RPMI7951 (cell line): Measurements from ENCODE around the gene SSH2. TPM values are rescaled to one million over a fixed set of nuclear protein-coding genes. Genes with fewer than 3 reads are reported as not detected.
"Not testable (repeated sequence)": the region's sequence is repeated elsewhere in the genome, so short reads cannot be mapped to it uniquely, and the experiment has no call there.

Experiments used
- DNase-seq: peaks from one replicate; pipeline ENCODE4 v3.0.0-alpha.2; 2012; ENCODE audit warnings: low read depth
- total RNA-seq: library from RNA; depleted of rRNA; stranded (reverse); fragments of >200 nt; shearing (Covaris generic); gene quantifications from 2 replicates; pipeline ENCODE4 v1.2.3, GENCODE V29; 2014

The SSH2 gene
- total RNA-seq, 1 experiment from 2014 or later = 8.7 TPM

GRCh38 chr17:29711588-29712385 is 218.2 kb downstream of the SSH2 start:
- no peak for DNase-seq

DNA sequence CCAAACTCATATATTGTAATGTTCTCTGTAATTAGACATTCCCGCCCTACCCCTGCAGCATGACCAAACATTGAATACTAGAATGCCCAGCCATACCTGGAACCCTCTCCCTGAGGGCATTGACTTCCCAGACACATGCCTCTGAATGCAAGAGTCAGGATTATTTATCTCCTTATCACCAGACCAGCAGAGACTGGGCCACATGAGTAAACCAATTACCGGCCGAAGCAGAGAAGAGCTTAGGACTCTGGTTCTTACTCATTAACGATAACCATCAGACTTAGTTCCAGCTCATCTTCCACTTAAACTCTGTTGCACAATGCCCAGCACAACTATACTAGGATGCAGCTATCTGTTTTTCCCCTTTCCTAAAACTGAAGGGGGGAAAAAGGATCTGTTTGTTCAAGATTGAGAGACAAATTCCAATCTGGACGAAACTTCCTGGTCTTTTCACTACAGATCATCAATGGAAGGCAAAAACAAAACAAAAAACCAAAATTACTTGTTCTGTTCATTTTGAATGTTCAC is 219.1 kb downstream of the SSH2 start:
- peak; percentile 86 for DNase-seq

DNA sequence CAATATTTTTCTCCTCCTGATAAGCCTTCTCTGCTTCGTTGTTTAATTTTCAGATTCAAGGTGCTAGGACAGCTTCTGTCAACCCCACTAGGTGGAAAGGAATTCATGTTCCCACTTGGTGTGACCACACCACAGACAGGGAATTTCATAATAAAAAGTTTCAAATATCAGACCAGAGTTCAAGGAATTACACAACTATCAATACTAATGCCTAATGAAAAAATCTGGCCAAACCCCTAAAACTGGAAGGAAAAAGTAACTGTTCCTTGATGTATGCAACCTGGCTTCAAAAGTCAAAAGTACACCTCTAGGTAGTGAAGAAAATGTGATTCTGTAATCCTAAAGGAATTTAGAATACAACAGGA is 219.5 kb downstream of the SSH2 start:
- DNase-seq = no peak

DNA sequence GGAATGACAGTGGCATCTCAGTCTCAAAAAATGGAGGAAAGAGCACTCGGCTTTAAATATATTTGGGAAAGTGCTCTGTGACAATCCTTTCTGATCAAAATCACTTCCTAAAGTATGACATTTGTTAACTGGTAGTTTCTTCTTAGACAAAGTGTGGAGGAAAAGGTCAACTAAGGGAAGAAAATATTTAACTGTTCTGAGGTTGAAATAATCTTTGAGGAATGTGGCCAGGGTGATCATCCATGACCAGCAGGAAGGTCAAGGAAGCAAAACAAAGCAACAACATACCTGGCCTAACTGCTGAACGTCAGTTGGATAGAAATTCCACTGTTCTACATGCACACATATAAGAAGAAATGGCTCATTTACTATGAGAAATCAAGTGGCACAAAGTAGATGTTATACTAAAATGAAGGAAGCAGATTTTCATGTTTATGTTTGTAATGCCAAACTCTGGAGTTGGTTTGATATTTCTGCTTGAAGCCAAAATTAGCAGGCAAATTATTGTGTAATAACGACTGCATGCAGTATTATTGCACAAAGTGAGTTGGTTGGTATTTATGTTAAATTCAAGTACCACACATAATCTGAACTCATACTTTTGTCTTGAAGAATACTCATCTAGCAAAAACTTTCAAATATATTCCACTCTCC is 220.0 kb downstream of the SSH2 start:
- DNase-seq = no peak

DNA sequence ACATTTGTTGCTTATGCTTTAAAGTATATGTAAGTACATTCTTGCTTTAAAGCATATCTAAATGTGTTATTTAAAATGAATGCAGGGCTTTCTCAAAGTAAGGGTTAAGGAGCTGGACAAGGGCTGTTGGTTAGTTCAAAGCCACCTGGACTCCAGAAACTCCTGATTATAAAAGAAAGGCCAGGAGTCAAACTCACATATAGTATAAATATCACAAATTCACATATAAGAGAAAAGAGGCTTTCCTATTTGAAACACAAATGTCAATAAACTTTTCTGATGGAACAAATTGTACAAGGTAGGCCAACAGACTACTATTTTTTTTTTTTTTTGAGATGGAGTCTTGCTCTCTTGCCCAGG is 222.8 kb downstream of the SSH2 start:
- DNase-seq = no peak

DNA sequence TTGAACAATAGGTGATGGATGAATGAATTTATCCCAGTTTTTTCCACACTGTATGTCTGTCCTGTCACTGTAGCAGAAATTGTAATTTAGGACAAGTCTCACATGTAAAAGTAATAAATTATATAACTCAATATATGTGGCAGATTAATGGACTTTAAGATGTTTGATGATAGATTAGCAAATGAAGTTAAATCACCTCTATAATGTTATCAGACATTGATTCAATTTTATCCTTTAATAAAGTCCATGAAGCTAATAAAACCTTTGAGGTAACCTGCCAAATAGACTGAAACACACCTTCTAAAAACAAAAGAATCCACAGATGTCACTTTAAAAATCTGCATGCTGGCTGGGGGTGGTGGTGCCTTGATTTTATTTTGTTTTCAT is 224.0 kb downstream of the SSH2 start:
- DNase-seq = no peak

DNA sequence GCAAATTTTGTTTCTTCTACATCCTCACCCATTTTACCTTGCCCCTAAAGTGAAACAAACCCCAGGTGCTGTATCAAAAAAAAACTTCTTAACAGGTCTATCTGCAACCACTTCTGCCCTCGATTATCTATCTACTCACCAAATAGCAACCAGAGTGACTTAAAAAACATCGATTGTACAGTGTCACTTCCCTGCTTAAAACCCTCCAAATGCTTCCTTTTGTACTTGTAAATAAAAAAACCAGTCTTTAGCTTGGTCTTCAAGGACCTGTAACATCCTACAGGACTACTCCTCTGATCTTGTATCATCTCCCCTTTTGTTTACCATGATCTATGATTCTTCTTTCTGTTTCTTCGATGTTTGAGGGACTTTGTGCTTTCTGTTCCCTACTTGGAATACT is 224.6 kb downstream of the SSH2 start:
- no peak for DNase-seq

GRCh38 chr17:29699283-29699682 is 230.7 kb downstream of the SSH2 start:
- no peak for DNase-seq

DNA sequence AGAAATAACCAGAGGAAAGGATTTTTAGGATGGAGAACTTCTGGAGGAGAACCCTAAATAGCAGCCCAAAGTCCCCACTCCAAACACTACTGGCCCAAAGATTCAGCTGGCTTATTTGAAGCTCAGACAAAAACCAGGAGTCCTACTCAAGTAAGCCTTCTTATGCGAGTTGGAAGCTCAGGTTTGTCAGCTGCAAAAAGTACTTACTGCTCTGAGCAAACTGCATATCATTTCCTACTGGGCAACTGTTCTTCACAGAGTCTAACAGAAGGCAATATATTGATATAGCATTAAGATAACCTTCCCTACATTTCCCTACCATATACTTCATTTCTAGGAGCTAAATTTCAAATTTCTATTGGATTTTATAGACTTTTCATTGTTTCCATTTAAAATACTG is 231.2 kb downstream of the SSH2 start:
- no peak for DNase-seq

GRCh38 chr17:29698019-29698777 is 231.8 kb downstream of the SSH2 start:
- DNase-seq = no peak

GRCh38 chr17:29697371-29697770 is 232.7 kb downstream of the SSH2 start:
- no peak for DNase-seq

DNA sequence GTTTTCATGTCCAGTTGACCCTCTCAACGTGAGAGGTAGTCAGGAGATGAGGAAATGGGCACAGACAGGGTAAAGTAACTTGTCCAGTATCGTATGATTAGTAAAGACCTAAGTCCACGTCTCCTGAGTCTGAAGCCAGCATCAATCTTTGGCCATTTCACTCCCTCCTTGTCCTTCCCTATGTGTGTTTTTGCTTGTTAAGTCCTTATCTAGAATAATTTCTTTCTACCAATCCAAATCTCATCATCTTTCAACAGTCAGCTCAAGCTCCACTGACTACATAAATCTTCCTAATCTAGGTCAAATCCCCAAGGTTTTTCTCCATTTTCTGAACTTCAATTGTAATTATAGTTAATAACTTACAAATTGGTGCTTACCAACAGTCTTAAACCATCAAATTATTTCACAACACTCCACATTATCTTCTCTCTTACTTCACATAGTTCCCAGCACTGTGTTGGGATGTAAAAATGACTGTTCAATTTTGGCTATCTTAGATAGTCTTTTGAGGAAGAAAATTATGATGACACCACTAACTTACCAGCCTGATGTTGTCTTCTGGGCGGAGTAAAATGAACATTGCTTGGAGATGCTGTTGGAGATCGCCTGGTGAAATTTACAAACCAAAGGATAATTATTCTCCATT is 235.0 kb downstream of the SSH2 start:
- DNase-seq = no peak

- no peak for DNase-seq
Observed at GRCh38 chr17:29693751-29694150, 236.3 kb downstream of the SSH2 start.

DNA sequence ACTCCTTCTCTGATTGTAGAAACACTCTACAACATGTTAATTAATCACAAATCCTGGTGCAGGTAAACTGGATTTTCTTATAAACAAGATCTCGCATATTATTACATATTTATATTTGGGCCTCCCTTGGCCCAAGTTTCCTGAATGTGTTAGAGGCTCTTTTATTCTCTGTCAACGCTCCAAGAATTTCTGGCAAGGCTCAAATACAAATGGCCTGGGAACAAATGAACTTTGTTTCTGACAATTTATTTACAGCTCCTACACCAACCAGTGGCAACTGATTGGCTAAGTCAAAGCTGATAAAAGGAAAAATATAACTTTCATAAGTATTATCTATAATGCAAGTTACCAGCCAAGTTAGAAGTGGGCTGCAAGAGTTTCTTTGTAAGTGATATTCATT is 242.4 kb downstream of the SSH2 start:
- no peak for DNase-seq

DNA sequence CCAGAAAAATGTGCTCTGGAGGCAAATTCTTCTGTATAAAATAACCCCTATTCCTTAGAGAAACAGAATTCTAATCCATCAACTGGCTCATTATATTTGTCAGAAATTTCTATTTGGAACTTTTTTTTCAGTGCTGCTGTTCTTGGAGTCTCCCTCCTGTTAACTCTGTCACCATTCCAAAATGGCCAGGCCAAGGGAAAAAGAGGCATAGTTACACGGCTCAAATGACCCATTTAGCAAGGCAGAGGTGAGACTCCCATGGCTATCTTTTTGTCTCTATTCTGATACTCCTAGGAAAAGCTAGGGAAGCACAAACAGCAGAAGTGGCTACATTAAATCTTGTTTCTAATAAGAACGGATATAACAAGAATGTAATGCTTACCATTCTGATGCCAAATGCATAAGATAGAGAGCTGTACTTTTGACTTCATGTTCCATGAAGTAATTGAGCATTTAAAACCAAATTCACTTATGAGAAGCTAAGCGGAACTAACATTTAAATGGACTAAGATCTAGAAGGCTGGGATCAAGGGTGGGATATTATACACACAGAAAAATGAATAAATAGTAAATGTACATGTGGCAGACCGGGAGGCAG is 242.9 kb downstream of the SSH2 start:
- DNase-seq = no peak

DNA sequence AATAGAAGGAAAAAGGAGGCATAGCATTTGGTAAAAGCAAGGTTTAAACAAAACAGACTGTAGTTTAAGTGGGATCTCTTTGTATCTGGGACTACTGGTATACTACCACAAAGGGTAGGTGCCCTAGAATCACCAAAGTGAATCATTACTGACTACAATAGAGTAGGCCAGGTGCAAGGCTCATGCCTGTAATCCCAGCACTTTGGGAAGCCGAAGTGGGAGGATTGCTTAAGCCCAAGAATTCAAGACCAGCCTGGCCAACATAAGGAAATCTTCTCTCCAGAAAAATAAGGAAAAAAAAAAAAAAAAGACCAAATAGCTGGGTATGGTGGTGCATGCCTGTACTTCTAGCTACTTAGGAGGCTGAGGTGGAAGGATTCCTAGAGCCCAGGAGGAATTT is 246.5 kb downstream of the SSH2 start:
- no peak for DNase-seq

- peak; percentile 73 for DNase-seq
Observed at GRCh38 chr17:29682987-29683386, 247.0 kb downstream of the SSH2 start.

GRCh38 chr17:29682054-29682453 is 248.0 kb downstream of the SSH2 start:
- no peak for DNase-seq

DNA sequence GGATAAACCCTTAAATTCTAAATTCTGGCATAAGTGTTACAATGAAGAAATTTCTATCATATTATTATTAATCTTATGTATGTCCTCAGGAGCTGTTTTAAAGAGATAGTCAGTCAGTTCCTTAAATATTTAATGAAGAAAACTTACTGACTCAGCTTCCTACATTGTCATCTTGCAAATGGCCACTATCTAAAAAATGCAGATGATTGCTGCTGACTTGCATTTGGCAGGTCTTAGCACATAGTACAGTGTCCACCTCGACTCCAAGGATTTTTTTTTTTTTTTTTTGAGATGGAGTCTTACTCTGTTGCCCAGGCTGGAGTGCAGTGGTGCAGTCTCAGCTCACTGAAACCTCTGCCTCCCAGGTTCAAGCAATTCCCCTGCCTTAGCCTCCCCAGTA is 252.2 kb downstream of the SSH2 start:
- DNase-seq = no peak

DNA sequence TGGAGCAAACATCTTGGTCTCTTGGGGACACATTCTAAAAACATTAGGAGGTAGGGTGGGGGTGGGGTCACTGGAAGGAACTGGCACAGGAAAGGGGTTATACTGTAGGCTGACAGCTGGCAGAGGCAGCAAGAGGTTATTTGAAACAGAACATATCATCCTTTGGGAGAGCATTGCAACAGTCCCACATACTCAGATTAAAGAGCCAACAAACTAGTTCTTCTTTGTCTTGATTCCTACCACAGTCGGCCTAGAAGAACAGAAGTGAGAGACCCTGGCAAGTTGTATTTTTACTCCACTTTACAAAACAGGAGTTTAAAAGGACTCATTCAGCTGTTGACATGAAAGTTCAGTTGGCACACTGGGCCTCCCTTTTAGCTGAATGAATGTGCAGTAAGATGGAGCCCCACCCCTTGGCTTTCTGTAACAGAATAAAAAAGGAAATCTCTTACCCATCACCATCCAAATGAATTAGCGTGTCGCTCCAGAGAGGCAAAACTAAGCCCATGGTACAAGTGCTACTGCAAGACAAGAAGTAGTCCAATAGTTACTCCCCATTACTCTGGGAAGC is 252.7 kb downstream of the SSH2 start:
- no peak for DNase-seq

DNA sequence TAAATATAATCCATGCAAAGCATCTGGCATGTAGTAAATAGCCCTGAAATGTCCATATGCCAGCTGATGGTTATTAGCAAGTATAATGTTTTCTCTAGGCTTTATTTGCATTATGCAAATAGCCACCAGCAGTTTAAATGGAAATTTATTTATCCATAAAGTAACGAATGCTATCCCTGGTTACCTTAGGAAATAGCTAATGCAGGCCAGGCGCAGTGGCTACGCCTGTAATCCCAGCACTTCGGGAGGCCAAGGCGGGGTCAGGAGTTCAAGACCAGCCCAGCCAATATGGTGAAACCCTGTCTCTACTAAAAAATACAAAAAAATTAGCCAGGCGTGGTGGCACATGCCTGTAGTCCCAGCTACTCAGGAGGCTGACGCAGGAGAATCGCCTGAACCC is 254.1 kb downstream of the SSH2 start:
- DNase-seq = not testable (repeated sequence)
